Measurements from ENCODE around the gene MTERF4.

DNA sequence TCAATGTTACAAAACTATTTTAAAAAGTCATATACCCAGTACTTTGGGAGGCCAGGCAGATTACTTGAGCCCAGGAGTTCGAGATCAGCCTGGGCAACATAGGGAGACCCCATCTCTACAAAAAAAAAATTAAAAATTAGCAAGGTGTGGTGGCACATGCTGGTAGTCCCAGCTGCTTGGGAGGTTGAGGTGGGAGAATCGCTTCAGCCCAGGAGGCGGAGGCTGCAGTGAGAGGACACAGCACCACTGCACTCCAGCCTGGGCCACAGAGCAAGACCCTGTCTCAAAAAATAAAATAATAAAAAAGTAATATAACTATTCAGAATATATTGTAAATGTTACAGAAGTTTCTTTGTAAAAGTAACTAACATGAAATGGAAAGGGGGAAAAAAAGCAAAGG, 45.2 kb upstream of the MTERF4 start:
- no peak for TF ChIP-seq EZH2 (IDR thresholded peaks at IDR 0.05; ENCODE audit: borderline replicate concordance, low read length)
- TF ChIP-seq, protein P1, sequence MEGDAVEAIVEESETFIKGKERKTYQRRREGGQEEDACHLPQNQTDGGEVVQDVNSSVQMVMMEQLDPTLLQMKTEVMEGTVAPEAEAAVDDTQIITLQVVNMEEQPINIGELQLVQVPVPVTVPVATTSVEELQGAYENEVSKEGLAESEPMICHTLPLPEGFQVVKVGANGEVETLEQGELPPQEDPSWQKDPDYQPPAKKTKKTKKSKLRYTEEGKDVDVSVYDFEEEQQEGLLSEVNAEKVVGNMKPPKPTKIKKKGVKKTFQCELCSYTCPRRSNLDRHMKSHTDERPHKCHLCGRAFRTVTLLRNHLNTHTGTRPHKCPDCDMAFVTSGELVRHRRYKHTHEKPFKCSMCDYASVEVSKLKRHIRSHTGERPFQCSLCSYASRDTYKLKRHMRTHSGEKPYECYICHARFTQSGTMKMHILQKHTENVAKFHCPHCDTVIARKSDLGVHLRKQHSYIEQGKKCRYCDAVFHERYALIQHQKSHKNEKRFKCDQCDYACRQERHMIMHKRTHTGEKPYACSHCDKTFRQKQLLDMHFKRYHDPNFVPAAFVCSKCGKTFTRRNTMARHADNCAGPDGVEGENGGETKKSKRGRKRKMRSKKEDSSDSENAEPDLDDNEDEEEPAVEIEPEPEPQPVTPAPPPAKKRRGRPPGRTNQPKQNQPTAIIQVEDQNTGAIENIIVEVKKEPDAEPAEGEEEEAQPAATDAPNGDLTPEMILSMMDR (conservative IDR thresholded peaks at IDR 0.05 in 1 of 2, IDR thresholded peaks at IDR 0.05 in 1 of 2; ENCODE audit: extremely low read depth in 1 of 2, insufficient read depth in 1 of 2, low read depth in 1 of 2, low read length in 2 of 2) = no peak
